Adrenal gland (tissue), 12 donors: ENCODE data around the gene ZNG1A. TPM values are rescaled to one million over a fixed set of nuclear protein-coding genes. Genes with fewer than 3 reads are reported as not detected.
"Not testable (repeated sequence)": the region's sequence is repeated elsewhere in the genome, so short reads cannot be mapped to it uniquely, and the experiment has no call there.

ENCODE experiments used
- DNase-seq, 7 donors: peaks; one replicate each; pipeline ENCODE4 v3.0.0-alpha.2; 2019 to 2020
- H3K27ac ChIP-seq, 5 donors: fragments of 200-600 bp; sonication (generic) in 4 of 5; 1 replicate in 3 of 5; 2 replicates in 2 of 5; pipeline versions ENCODE4 v1.5.1 to v1.8.0; 2016 to 2020; ENCODE audit warnings: mild to moderate bottlenecking in 1 of 5
- H3K27me3 ChIP-seq: fragments of 200-600 bp; 2 replicates; pipeline ENCODE4 v1.8.0; 2021
- H3K36me3 ChIP-seq, 2 donors: fragments of 200-600 bp; replicated peaks in 1 of 2; 1 replicate in 1 of 2; 2 replicates in 1 of 2; pipeline versions ENCODE4 v1.5.1 to v1.8.0; 2018 to 2022
- H3K4me1 ChIP-seq, 2 donors: fragments of 200-600 bp; replicated peaks in 1 of 2; 1 replicate in 1 of 2; 2 replicates in 1 of 2; pipeline versions ENCODE4 v1.5.1 to v1.8.0; 2018 to 2021
- H3K4me3 ChIP-seq, 4 donors: fragments of 200-600 bp; sonication (generic) in 3 of 4; one replicate each; pipeline ENCODE4 v1.5.1; 2016 to 2018
- H3K9me3 ChIP-seq, 3 donors: fragments of 200-600 bp; sonication (generic) in 1 of 3; replicated peaks in 1 of 3; 1 replicate in 2 of 3; 2 replicates in 1 of 3; pipeline versions ENCODE4 v1.5.1 to v1.8.0; 2016 to 2021
- WGBS, 4 donors: extraction: QIAGEN DNeasy Blood & Tissue Kit in 2 of 4; methylation state at CpG; one replicate each; pipeline versions ENCODE4 v1.1.5 to v1.1.7; 2013 to 2017; 5-methylcytosine and 5-hydroxymethylcytosine counted together
- intact Hi-C, 2 donors: fragments of 100-400 bp; cut with DNase I; formaldehyde crosslinking; loops; one replicate each; pipeline versions ENCODE4 v1.14.1 to v1.15.0; 2022 to 2023
- polyA plus RNA-seq, 3 donors: library from polyadenylated mRNA; stranded (reverse); fragments of 200-250 nt in 2 of 3; fragments of 350-450 nt in 1 of 3; fragmentation: Illumina TruSeq in 1 of 3; extraction: RNeasy Lipid Tissue Mini Kit (QIAGEN cat#74804) in 1 of 3; gene quantifications; one replicate each; pipeline ENCODE4 v1.2.3, GENCODE V29; 2013 to 2014
- total RNA-seq, 9 donors: library from RNA; depleted of rRNA in 4 of 9; stranded (reverse); fragments of >200 nt in 4 of 9; fragments of 120-200 nt in 1 of 9; fragmentation: NEBNext Ultra II Directional in 1 of 9; extraction: Animal tissue kit (Norgen Biotek cat#: 25700) in 1 of 9; gene quantifications; one replicate each; pipeline versions ENCODE4 v1.1.0 to v1.2.4, GENCODE V29; 2013 to 2023
- donor health status: healthy with polysubstance abuse.
- donor health status: Bipolar disorder and iron deficiency.
- donor health status: DM: yes; HTN: yes; CAD: no.
- donor health status: DM: no; HTN: no; CAD: no.
- donor health status: DM: no; HTN: no; CAD: no.
- donor health status: DM: yes; HTN: yes; CAD: no.

The ZNG1A gene
- total and polyA plus RNA-seq, 12 donors = 19.4 to 114 (median 45.0) TPM

DNA sequence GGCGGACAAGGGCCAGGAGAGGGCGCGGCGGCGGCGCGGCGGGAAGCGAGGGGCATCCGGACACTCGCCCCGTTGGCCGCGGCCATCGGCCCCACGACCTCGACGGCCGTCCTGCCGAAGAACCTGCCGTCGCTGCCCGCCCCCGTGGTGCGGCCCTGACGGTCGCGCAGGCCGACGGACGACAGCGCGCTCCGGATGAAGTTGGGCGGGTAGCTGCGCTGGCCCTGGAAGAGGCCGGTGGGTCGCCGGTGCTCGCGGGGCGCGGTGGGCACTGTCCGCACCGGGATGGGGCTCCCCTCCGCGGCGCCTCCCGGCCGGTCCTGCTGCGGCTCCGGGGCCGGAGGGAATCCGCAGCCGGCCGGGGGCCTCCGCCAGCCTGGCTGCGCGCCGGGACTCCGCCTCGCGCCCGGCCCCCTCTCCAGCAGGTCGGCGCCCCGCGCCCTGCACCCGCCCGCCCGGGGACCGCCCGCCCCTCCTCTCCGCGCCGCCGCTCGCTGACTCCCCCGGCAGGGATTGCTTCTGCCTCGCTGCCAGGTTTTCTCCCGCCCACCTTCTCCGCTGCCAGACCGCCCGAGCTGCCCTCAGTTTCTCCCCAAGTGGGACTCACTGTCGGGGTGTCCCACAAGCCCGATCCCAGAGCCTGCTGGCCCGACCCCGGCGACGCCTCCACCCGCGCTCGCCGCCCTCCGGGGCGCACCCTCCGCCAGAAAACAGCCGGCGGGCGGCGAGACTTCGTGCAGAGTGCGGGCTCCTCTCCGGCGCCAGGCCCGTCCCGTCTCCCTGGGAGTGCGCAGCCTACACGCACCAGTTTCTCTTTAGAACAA, 105.6 kb downstream of the ZNG1A start:
- Histone ChIP-seq H3K4me3 (peak overlapping the region in 1 of 4 donors; percentile 65), H3K27ac (peak overlapping the region in 1 of 5 donors; percentile 52)
- H3K36me3 ChIP-seq, intact Hi-C loops, H3K4me1 ChIP-seq, H3K27me3 ChIP-seq, H3K9me3 ChIP-seq: not testable (repeated sequence)
- WGBS, 4 donors = 0 to 2% (median 1%) methylated on average over 19 to 97 of the region's 109 CpGs
- DNase-seq = peak in 4 of 7 donors; percentile 13 to 28 (median 14)

Other genes with a start within 250 kb of the ZNG1A start
- gene WASHC1, start 149.6 kb downstream of the ZNG1A start, total RNA-seq = 10 to 100 TPM in 5 of 9 donors, 1 to 10 TPM in 4; 3.9 to 34.6 (median 11.1) TPM
- 10 to 100 TPM in 2 of 3 donors, 1 to 10 TPM in 1; 5.2 to 68.5 (median 61.6) TPM for gene WASHC1, start 149.6 kb downstream of the ZNG1A start, polyA plus RNA-seq
- gene FOXD4, start 60.6 kb downstream of the ZNG1A start, total RNA-seq = under 1 TPM in 6 of 9 donors, not detected in 3; 0.26 to 0.88 (median 0.44) TPM
- gene FOXD4, start 60.6 kb downstream of the ZNG1A start, polyA plus RNA-seq = 1 to 10 TPM in 2 of 3 donors, not detected in 1; 1.2 to 1.4 TPM
- 100 to 1,000 TPM in 1 of 9 donors, 10 to 100 TPM in 8; 21.9 to 134 (median 45.9) TPM for gene DOCK8, start 35.8 kb upstream of the ZNG1A start, total RNA-seq
- gene DOCK8, start 35.8 kb upstream of the ZNG1A start, polyA plus RNA-seq = 100 to 1,000 TPM in 1 of 3 donors, 10 to 100 TPM in 1, 1 to 10 TPM in 1; 8.3 to 110 (median 13.7) TPM